Panc1 (cell line): ENCODE results near the gene MAN2B1.

Experiments used
- CTCF ChIP-seq: fragments of 450-650 bp; IDR thresholded peaks from 2 replicates; pipeline ENCODE4 v1.5.1; 2017; ENCODE audit warnings: mild to moderate bottlenecking
- POLR2AphosphoS5 ChIP-seq: IDR thresholded peaks from 2 replicates; pipeline ENCODE4 v1.6.1; 2012; ENCODE audit warnings: mild to moderate bottlenecking, low read depth, low read length, moderate library complexity
- REST ChIP-seq, 2 experiments: IDR thresholded peaks; 2 replicates each; pipeline ENCODE4 v1.6.1; 2011 to 2012; ENCODE audit warnings: low read depth in 2 of 2, control low read depth in 1 of 2, low read length in 1 of 2, mild to moderate bottlenecking in 1 of 2, moderate library complexity in 1 of 2; ENCODE audit not compliant: insufficient read depth in 1 of 2
- SIN3A ChIP-seq: IDR thresholded peaks from 2 replicates; pipeline ENCODE4 v1.6.1; 2012; ENCODE audit warnings: low read depth, mild to moderate bottlenecking, low read length, moderate library complexity, borderline replicate concordance; ENCODE audit not compliant: insufficient read depth
- TCF7L2 ChIP-seq: IDR thresholded peaks from 2 replicates; pipeline ENCODE4 v1.6.1; 2011; ENCODE audit warnings: mild to moderate bottlenecking, low read depth, low read length, inconsistent platforms

- no peak for TF ChIP-seq CTCF
- no peak for TF ChIP-seq POLR2AphosphoS5
- TF ChIP-seq REST (IDR thresholded peaks at IDR 0.05; ENCODE audit: insufficient read depth in 1 of 2, low read depth in 2 of 2, low read length in 1 of 2) = no peak
- no peak for TF ChIP-seq TCF7L2
- TF ChIP-seq SIN3A = no peak
Measured at GRCh38 chr19:12695096-12695495, 28.6 kb upstream of the MAN2B1 start.
